Stromal cell of bone marrow (primary cell): ENCODE measurements around the gene CD63.

ENCODE experiments used
- DNase-seq: peaks from one replicate; pipeline ENCODE4 v3.0.0-alpha.2; 2012; ENCODE audit warnings: low read depth

CD63 gene

DNA sequence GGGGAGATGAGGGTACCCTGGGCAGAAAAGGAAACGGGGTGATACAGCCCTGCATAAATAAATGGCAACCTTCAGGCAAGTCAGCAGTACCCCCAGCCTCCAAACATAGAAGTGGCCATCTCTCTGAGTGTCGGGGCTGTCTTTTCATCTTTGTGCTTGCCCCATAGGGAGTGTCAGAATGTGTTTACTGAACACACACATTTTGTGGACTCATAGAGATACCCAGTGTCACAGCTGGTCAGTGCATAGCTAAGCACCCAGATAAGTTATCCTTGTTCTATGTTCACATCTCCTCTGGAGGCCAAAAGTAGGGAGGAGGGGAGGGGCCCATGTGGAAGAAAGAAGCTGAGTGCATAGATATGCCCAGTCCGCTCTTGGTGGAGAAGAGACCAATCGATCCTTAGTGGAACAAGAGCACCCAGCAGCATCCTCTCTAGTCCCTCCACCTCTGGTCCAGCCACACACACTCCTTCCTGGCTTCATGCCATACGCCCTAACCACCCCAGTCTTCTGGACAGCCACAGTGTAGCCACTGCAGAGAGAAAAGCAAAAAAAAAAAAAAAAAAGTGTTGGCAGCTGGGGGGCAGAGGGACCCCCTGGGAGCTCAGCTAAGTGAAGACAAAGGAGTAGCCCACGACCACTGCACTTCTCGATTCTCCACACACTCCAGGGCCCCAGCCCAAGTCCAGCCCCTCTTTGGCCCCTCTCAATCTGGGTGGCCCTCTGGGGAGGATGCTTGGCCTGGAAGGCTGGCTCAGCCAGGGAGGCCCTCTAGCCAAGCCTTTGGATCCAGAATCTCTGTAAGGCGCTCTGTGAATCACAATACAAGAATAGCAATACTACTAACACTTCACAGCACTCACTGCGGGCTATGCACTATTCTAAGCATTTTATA is 23.7 kb downstream of the CD63 start:
- DNase-seq, result no peak

DNA sequence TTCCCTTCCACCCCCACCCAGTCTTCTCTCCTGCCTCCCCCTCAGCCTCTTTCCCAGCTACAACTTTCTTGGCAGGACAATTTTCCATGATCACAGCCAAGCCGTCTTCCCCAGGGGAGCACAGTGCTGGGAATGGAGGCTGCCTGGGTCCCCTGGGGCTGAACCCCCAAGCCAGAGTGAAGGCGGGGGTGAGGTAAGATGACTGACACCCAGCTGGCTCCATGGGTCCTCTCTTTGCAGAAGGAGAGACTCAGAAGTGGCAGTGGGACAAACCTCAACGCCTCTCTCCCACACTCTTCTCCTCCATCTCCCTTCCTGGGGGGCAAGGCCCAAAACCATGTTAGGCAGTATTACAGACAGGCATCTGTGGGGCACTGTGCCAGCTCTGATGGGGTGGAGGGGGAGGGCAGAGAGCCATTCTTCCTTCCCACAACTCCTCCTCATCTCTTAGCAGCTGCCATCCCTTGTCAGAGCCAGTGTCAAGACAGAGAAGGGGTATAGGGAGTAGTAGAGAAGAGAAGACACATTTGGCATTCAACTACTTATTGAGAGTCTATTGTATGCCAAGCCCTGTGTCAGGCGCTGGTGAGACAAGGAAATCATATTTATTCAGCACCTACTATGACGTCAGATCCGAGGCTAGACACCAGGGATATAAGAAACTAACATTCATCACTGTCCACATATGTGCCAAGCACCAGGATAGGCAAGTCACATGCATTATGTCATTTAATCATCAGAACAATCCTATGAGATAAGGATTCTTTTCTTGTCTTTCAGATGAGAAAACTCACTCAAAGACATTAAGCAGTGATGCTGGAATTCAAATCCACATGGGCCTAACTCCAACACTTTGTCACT is 24.7 kb downstream of the CD63 start:
- no peak for DNase-seq

DNA sequence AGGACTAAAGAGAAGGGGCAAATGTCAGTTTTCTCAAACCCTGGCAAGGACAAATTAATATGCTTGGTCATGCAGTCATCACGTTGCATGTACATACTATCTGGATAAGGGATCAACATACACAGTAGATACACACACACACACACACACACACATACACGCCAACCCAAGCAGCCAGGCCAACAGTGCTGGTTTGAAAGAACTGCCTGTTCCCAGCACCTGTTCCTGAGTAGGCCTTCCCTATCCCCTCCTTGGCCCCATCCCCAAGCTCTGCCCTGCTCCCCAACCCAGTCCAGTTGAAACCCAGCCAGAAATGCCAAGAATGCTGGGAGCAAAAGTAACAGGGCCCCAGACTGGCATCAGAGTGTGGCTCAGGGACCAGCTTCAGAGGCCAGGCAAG is 25.5 kb downstream of the CD63 start:
- no peak for DNase-seq

GRCh38 chr12:55702861-55703260 is 25.9 kb downstream of the CD63 start:
- DNase-seq, result no peak

GRCh38 chr12:55700255-55701018 is 28.4 kb downstream of the CD63 start:
- DNase-seq, result no peak

- DNase-seq, result no peak
Observed at GRCh38 chr12:55699471-55700055, 29.2 kb downstream of the CD63 start.

DNA sequence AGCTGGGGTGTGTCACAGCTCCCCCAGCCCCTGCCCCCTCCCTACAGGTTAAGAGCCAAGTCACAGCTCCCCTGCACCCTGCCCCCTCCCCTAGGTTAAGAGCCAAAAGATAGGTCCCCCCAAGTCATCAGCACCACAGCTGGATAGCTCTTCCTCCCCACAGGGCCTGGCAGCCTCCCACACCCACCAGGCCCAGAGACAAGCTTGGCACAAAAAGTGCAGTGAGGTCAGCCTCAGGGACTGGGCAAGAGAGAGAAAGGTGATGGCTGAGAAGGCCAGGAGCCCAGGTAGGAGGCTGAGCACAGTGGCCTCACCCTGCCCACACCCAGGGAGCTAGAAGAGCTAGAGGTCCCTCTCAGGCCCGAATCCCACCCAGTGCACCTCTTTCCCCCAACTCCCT is 29.8 kb downstream of the CD63 start:
- DNase-seq, result no peak

DNA sequence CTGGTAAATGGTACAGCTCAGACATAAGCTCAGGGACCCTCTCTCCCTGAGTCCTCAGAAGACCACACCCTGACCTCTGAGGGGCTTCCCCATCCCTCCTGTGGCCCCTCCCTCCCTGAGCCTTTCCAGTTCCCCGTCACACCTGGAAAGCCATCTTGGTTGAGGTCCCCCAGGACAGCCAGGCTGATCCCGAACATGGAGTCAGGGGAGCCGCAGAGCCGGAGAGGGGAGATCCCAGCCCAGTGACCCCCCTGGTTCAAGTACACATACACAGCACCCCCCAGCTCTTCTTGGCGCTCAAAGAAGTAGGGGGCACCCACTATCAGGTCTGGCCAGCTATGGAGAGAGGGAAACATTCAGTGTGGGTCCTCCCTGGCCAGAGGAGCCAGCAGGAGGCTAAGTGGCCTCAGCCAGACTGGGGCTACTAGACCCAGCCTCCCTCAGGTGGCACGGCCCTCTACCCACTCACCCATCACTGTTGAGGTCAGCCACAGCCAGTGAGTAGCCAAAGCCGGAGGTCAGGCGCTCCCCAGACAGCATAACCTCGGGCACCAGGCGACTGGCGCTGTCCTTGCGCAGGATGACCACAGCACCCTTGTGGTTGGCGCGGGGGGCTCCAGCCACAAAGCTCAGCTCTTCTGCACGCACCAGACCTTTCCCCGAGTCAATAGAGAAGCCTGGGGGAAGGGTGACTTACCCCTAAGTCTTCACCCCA is 30.4 kb downstream of the CD63 start:
- no peak for DNase-seq

DNA sequence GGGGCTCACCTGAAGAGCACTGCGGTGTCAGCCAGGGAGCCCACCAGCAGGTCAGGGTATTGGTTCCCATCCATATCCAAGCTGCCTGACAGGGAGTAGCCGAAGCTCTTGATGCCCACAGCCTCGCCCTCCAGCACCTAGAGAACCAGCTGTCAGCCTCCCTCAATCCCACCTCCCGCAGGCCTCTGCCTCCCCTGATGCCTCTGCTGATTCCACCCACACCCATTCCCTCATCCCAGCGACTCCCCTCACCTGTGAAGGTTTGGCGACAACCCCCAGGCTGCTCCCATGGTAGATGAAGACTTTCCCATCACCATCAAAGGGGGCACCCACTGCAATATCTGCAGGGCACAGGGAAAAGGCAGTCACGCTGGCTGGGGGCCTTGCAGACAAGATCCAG is 31.1 kb downstream of the CD63 start:
- no peak for DNase-seq

DNA sequence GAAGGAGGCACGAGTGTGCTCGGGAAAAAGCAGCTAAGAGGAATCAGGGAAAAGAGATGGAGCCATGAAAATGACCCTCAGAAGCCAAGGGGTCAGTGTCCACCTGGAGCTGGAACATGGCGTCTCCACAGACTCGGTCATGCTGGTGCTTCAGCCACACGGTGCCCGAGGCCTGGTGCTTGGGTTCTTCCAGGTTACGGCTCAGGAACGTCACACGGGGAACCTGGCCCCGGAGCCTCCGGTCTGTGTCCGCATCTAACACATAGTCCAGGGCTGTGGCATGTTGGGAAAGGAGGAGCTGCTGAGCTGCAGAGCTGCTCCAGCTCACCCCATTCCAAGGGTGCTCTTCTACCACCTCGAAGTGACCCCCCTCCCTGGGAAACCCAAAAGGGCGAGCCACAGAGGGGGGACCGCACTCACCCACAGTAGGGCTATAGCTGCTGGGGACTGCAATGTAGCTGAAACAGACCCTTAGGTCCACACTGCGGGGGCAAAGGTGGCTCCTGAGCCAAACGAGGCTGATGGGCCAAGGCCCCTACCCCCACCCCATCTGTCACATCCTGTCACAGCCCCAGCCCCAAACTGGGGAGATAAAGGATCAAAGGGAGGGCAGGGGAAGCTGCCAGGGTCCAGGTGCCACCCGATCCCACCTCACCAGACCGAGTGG is 31.9 kb downstream of the CD63 start:
- no peak for DNase-seq

- DNase-seq, result no peak
Observed at GRCh38 chr12:55696141-55696540, 32.7 kb downstream of the CD63 start.

- DNase-seq, result no peak
Observed at GRCh38 chr12:55695349-55695748, 33.5 kb downstream of the CD63 start.

GRCh38 chr12:55694651-55695050 is 34.2 kb downstream of the CD63 start:
- no peak for DNase-seq

DNA sequence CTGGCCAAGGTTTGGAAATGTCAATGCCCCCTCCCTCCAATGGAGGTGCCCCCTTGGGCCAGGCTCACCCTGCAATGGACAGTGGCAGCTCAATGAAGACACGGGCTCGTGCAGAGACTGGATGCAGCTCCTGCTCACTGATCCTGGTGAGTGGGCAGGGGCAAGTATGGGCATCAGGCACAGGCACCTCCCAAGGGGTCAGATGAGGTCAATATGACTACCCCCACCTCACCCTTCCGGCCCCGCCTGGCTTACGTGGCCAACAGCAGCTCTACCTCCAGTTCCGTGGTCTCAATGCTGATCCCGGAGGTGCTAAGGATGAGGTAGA is 34.7 kb downstream of the CD63 start:
- no peak for DNase-seq

DNA sequence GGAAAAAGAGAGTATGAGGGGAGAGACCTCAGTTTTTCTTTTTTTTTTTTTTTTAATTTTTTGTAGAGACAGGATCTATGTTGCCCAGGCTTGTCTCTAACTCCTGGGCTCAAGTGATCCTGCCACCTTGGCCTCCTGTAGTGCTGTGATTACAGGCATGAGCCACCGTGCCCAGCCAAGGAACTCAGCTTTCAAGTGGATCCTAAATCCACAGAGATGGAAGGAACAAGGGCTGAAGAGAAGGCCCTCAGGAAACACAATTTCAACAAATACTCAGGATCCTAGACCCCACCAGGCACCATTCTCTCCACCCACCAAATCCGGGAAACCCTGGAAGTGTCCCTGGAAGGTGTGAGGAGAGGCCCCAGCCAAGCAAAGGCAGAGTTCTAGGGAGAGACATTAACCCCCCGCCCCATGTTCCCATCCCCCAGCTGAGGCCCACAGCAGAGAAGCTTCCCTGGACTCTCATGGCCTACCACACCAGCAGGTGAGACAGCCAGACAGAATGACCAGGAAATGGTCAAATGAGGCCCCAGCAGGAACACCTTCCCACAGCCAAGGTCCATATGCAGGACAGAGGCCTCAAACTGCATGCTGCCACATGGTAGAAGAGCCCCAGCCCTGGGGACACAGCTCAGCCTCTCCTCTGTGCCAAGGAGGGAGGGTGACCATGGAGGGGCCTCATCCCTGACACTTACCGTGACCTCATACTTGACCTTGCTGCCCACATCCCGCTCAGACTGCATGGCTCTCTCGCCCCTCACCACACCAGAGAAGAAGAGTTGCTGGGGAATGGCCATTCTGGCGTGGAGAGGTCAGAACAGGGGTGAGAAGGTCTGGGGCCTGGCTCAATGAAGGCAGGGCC is 35.3 kb downstream of the CD63 start:
- DNase-seq, result no peak

GRCh38 chr12:55692631-55693322 is 36.0 kb downstream of the CD63 start:
- DNase-seq, result no peak

DNA sequence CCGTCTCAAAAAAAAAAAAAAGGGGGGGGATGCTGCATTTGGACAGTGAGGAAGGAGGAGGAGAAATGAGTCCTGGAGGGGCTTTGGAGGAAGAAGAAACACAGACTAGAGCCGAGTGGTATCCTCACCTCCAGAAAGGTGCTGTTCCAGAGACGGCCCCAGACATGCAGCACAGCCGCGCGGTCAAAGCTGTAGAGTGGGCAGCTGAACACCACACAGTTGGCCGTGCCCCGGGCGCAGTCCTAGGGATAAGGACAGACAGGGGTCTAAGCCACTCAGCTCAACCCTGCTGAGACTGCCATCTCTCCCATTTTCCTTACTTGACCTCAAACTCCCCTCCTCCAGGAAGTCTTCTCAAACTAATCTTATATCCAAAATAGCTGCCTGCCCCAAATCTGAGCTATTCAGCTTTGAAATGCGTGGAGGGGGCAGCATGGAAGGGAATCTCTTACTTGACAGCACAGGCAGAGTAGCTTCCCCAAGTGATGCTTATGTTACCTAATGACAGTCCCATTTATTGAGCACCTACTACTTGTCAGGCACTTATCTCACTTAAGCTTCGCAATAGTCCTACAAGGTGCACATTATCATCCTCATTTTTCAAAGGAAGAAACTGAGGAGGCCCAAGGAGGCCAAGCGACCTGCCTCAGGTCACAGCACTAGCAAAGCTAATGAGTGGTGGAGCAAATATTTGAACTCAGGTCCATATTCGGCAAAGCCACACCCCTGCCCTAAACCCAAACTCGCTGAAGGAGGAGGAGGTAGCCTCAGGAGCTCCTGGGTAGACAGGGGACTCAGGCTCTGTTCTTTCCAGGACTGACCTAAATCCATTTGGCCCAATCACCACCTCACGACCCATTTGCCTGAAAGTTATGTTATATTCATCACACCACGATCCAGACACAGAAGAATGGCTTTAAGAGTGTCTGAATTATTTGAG is 39.8 kb downstream of the CD63 start:
- no peak for DNase-seq

DNA sequence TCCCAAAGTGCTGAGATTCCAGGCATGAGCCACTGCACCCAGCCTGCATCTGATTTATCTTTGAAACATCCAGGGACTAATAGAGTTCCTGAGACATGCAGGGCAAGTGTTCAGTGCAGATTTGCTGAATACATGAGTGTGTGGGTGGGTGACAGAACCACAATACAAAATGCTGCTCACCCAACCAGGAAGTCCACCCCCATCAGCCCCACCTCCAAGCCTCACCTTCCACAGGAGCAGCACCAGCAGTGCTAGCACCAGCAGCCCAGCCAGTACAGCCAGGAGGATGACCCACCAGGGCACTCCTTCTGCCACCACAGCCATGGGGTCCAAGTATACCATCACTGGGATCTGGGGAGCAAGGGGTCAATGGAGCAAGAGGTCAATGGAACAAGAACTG is 41.1 kb downstream of the CD63 start:
- DNase-seq, result no peak
